ENCODE data around the gene TMEM273.

Gene TMEM273

DNA sequence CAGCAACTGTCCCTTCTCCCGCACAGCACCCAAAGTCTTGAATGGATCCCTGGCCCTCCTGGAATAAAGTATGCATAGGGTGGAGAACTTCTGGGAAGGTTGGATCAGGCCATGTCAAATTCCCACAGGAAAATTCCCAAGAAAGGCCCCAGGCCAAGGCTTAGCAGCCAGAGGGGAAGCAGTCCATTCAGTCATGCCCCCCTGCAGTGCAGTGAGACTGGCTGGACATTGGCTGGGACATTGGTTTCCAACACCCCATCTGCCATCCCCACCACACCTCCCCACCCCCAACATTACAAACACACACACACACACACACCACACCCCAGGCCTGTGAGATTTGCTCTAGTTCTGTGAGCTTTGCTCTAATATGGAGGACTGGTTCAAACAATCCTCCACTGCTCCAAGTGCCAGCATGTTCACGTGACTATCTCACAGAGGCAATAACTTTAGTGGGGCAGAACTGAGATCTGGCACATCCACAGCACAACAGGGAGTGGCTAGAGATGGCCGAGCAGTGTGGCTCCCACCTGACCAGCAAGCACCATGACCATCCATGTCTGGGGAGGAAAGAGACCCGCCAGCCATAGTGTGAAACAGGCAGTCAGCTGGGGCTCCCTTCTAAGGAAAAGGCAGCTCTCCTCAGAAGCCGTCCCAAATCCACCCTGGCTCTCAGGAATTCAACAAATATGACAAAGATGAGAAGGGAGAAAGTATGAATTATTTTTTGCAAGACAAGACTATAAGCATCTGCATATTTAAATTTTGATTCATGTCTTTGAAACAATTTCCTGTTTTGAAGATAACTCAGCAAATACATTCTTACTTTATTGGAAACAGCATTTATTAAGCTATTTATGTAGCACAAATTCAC, 47.6 kb downstream of the TMEM273 start:
- DNase-seq (ENCODE audit: low spot score), result no peak

GRCh38 chr10:49139846-49140195, 48.4 kb downstream of the TMEM273 start:
- no peak for DNase-seq (ENCODE audit: low spot score)

DNA sequence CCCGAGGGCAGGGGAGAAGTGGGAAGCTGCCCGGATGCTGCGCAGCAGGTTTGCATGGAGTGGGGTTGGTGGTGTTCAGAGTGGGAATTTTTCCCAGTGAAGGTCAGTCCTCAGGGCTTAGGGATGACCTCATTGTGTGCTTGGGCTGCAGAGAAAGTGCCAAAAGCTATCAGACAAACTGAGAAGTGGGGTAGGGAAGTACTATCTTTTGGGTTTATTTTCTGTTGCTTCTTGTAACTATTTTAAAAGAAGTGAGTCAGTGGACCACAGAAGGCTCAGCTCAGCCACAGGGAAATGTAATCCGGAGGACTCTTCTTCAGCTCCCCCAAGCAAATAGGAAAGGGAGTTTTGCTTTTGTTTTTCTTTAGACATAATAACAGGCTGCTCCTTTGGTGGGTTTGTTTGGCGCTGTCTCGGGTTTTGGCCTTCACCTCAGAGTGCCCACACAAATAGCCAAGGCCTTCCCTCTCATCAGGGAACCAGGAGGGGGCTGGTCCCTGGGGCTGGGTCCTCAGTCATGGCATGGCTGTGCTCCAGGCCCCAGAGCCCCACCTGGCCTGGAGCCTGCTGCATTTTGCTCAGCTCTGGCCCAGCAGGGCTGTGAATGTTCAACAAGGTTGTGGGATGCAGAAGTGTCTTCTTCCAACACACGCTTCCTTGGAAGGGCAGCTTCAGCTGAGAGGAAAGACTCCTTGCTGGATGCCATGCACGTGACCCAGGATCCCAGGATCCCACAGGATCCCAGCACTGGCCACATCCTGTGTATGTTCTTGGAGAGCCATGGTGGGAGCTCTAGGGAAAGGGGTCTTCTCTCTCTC, 49.0 kb downstream of the TMEM273 start:
- DNase-seq (ENCODE audit: low spot score), result no peak

- no peak for DNase-seq (ENCODE audit: low spot score)
These were observed 49.8 kb downstream of the TMEM273 start for GRCh38 chr10:49138361-49138891.

GRCh38 chr10:49136525-49136924, 51.7 kb downstream of the TMEM273 start:
- DNase-seq (ENCODE audit: low spot score), result no peak

DNA sequence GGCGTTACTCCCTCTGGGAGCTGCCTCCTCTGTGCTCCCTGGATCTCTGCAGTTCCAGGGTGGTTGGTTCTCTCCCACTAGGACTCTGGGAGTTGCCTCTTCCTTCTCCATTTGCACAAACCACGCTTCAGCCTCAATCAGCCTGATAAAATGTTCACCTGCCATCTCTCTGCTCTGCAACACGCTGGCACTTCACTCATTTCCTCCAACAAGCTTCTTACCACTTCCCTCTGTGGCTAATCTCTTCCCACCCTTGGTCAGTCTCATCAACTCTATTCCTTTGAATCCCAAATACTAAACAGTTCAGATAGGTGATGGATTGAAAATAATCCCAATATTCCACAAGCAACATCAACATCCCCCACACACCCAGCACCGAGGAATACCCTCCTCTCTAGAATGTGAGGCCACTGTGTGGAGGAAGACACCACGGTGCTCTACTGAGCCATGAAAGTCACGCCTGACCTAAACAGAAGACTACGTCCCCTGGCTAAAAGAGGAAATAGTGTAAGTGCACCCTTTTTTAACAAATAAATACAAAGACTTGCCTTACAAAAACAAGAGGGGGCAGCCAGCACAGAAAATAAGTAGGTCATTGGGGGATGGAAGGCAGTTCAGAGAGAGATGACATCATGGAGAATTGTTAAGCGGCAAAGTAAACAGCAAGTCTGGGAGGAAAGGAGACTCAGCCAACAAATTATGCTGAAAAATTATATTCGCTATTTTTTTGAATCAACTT, 52.4 kb downstream of the TMEM273 start:
- no peak for DNase-seq (ENCODE audit: low spot score)

DNA sequence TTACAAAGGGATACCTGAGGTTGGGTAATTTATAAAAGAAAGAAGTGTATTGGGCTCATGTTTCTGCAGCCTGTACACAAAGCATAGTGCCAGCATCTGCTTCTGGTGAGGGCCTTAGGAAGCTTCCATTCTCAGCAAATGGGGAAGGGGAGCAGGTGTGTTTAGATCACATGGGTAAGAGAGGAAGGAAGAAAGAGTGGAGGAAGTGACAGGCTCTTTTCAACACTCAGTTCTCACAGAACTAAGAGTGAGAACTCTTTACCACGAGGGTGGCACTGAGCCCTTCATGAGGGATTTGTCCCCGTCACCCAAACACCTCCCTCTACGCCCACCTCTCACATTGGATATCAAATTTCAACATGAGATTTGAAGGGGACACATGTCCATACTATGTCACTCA, 53.9 kb downstream of the TMEM273 start:
- DNase-seq (ENCODE audit: low spot score), result no peak

- no peak for DNase-seq (ENCODE audit: low spot score)
These were observed 54.4 kb downstream of the TMEM273 start, which contains the start of gene FAM170B for GRCh38 chr10:49133706-49134248. Gene FAM170B, minus strand, starts transcription at chr10:49134021. Its CDS starts 103 bp downstream, at chr10:49133918.

DNA sequence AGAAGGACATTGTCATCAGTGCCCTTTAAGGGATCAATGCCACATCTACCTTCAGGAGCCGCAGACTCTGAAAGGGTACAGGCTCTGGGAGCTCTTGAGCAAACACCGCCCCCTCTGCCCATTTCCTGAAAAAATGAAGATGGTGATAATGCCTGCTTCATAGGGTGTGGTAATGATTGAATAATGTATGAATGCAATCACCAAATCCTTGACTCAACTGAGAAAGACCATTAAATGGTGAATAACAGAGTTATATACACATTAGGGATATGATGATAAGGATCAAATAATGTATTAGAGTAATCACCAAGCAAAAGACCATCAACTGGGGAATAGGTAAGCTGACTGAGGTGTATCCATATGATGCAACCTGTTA, 55.8 kb downstream of the TMEM273 start:
- DNase-seq (ENCODE audit: low spot score), result no peak

GRCh38 chr10:49131507-49132361, 56.5 kb downstream of the TMEM273 start:
- no peak for DNase-seq (ENCODE audit: low spot score)

GRCh38 chr10:49129376-49129775, 58.8 kb downstream of the TMEM273 start:
- no peak for DNase-seq (ENCODE audit: low spot score)

- no peak for DNase-seq (ENCODE audit: low spot score)
These were observed 59.3 kb downstream of the TMEM273 start for GRCh38 chr10:49128854-49129253.

DNA sequence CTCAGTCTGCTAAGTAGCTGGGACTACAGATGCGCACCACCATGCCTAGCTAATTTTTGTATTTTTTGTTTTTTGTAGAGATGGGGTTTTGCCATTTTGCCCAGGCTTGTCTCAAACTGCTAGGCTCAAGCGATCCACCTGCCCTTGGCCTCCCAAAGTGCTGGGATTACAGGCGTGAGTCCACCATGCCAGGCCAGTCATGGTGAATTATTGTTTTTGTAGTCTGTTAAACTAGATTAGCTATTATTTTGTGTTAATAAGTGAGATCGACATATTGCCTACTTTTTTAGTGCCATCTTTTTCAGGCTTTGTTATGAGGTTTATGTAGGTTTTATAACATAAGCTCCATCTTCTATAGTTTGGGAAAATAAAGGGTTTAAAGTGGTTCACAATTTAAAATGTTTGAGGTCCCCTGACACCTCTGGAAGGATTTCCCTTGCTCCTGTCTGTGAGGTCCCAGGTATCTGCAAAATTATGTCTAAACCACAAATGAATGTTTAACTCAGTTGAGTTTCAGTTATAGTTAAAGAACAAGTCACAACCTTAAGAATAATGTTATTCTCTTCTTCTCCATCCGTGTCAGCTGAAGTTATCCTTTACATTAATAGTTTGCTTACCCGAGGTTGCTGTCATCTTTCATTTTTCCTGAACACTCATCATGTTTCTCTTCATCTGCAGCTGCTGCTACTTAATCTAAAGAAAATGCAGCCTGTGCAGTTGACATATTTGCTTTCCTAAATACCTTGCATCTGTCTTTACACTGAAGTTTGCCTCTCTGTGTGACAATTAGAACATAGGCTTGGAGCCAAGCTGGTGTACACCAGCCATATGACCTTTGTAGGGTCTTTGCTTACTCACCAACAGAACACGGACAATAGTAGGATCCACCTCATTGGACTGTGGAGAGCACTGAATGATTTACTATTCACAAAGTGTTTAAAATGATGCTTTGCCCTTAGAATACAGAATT, 63.9 kb downstream of the TMEM273 start:
- no peak for DNase-seq (ENCODE audit: low spot score)

DNA sequence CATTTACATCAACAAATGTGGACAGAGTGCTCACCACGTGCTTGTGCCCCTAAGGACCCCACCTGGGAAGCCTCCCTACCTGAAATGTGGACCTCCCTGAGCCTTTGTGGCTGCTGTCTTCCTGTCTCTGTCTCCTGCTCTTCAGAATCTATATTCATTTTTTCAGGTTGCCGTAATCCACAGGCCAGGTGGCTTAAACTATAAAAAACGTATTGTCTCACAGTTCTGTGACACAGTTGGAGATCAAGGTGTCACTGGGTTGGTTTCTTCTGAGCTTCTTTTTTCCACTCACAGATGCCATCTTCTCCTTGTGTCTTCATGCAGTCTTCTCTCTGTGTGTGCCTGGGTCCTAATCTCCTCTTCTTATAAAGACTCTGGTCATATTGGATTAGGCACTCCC, 67.3 kb downstream of the TMEM273 start:
- DNase-seq (ENCODE audit: low spot score), result no peak

DNA sequence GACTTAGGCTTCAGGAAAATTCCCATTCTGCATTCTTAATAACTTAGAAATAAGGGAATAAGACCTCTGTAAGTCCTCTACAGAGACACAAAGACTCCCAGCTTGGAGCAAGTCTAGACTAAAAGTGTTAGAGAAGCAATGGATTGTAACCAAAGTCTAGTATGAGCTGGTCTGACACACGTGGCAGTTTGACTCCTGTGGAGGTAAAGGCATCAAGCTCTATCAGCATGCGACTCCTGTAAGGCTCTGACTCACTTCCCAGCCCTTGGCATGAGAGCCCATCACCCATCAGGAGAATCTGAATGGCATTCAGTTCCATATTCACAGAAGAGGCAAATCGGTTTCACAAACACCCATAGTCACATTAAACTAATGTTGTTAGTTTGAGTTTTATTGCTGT, 68.4 kb downstream of the TMEM273 start:
- no peak for DNase-seq (ENCODE audit: low spot score)

DNA sequence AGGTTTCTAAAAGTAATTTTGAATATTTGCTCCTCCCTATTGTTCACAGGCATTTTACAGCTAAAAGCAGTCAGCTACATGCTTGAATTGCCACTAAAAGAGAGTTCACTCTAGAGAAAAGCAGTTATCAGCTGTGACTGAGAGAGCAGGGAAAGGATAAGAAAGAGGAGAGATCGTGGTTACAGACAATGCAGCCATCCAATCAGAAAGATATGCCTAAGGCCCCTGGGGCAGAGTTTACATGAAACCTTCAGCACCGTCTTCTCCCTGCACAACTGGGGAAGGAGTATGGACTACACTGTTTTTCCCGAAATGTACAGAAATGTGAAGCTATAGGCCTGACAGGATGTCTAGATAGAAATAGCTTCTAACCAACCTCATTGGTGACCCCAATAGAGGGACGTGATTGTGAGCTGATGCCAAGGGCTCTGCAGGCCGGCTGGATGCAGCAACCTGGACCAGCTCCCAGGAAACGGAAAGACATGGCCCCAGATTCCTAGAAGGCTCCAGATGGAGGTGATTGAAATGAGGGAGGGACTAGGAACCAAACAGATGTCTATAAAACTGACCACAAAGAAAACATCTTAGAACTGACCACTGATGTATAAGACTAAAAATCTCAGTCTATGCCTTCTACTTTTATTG, 69.6 kb downstream of the TMEM273 start:
- DNase-seq (ENCODE audit: low spot score), result no peak

- DNase-seq (ENCODE audit: low spot score), result no peak
These were observed 70.7 kb downstream of the TMEM273 start for GRCh38 chr10:49117376-49118070.

DNA sequence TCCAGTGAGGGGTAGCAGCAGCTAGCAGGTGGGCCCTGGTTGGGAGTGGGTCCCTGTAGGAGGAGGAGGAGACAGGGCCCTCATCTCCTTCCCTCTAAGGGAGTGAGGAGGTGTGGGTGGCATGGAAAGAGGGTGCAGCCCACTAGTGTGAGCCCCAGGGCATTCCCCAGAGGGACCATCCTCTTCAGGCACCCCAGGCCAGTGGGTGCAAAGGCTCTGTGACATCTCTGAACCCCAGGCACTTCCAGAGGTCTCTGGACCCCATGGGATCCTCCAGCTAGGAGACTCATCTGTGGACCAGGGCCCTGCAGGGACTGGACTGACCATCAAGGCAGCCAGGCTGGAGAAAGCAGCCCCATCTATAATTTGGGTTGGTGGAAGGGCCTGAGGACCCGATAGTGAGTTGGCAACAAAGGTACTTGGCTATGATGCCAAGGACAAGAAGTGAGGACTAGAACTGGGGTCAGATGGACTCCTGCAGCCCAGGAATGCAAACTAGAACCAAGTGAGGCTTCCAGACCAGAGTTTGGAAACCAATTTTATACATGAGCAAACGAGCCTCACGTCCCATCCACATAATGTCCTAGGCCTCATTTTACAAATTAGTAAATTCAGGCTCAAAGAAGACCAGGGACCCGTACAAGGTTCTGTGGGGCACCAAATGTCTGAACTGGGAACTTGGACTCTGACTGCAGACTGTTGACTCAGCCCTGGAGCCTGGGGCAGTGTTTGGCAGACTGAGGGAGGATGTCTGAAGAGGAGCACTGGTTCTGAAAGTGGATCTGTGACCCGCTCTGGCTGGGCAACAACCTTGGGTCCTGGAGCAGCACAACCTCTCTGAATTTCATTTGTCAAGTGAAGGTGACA, 71.4 kb downstream of the TMEM273 start:
- DNase-seq (ENCODE audit: low spot score), result no peak

All from hematopoietic multipotent progenitor cell treated with erythropoietin and hydrocortisone succinate and interleukin-3 and kit ligand, for 15 days (in vitro differentiated cells).